Liver (tissue), 3 donors: ENCODE data around the gene PLXDC1.

Experiments used
- ATF3 ChIP-seq: IDR thresholded peaks from 2 replicates; pipeline ENCODE4 v1.6.1; 2016; ENCODE audit warnings: antibody characterized with exemption
- CTCF ChIP-seq: fragments of 150-350 bp; IDR thresholded peaks from 2 replicates; pipeline ENCODE4 v1.5.1; 2017; ENCODE audit warnings: improper control_type of control experiment, low read depth, low read length; ENCODE audit not compliant: missing input control
- FOXA1 ChIP-seq: IDR thresholded peaks from 2 replicates; pipeline ENCODE4 v1.6.1; 2016; ENCODE audit warnings: antibody characterized with exemption
- FOXA2 ChIP-seq: IDR thresholded peaks from 2 replicates; pipeline ENCODE4 v1.6.1; 2016; ENCODE audit warnings: antibody characterized with exemption
- GABPA ChIP-seq, 2 donors: IDR thresholded peaks in 1 of 2; conservative IDR thresholded peaks in 1 of 2; 2 replicates each; pipeline ENCODE4 v1.6.1; 2016; ENCODE audit warnings: antibody characterized with exemption in 2 of 2, mild to moderate bottlenecking in 1 of 2, moderate library complexity in 1 of 2
- HNF4A ChIP-seq, 2 donors: conservative IDR thresholded peaks; 2 replicates each; pipeline ENCODE4 v1.6.1; 2016; ENCODE audit warnings: antibody characterized with exemption in 2 of 2, mild to moderate bottlenecking in 2 of 2
- HNF4G ChIP-seq: IDR thresholded peaks from 2 replicates; pipeline ENCODE4 v1.6.1; 2016; ENCODE audit warnings: antibody characterized with exemption
- MAX ChIP-seq: IDR thresholded peaks from 2 replicates; pipeline ENCODE4 v1.6.1; 2016; ENCODE audit warnings: antibody characterized with exemption
- RAD21 ChIP-seq, 2 donors: IDR thresholded peaks; 2 replicates each; pipeline ENCODE4 v1.6.1; 2016; ENCODE audit warnings: antibody characterized with exemption in 2 of 2, mild to moderate bottlenecking in 2 of 2
- REST ChIP-seq: IDR thresholded peaks from 2 replicates; pipeline ENCODE4 v1.6.1; 2016; ENCODE audit warnings: antibody characterized with exemption, mild to moderate bottlenecking
- RXRA ChIP-seq, 2 donors: IDR thresholded peaks; 2 replicates each; pipeline ENCODE4 v1.6.1; 2017 to 2018; ENCODE audit warnings: antibody characterized with exemption in 2 of 2, mild to moderate bottlenecking in 1 of 2
- SP1 ChIP-seq: IDR thresholded peaks from 2 replicates; pipeline ENCODE4 v1.6.1; 2018; ENCODE audit warnings: antibody characterized with exemption, mild to moderate bottlenecking
- TAF1 ChIP-seq: conservative IDR thresholded peaks from 2 replicates; pipeline ENCODE4 v1.6.1; 2016; ENCODE audit warnings: antibody characterized with exemption, mild to moderate bottlenecking
- donor health status: healthy.
- donor health status: healthy.

GRCh38 chr17:39063681-39064069 is 87.8 kb downstream of the PLXDC1 start:
- TF ChIP-seq CTCF (no peak), RAD21 (IDR thresholded peaks at IDR 0.05) (no peak), ATF3 (no peak), FOXA1 (no peak), REST (no peak), HNF4A (conservative IDR thresholded peaks at IDR 0.05) (no peak), HNF4G (no peak), FOXA2 (no peak), TAF1 (no peak), MAX (no peak), GABPA (IDR thresholded peaks at IDR 0.05 in 1 of 2, conservative IDR thresholded peaks at IDR 0.05 in 1 of 2) (no peak), SP1 (no peak), RXRA (IDR thresholded peaks at IDR 0.05) (no peak)
